NT2/D1 (cell line): Measurements from ENCODE around the gene WASHC4.

ENCODE experiments used
- SUZ12 ChIP-seq: IDR thresholded peaks from 2 replicates; pipeline ENCODE4 v1.6.1; 2011; ENCODE audit not compliant: insufficient read length, insufficient read depth; ENCODE audit errors: extremely low read depth
- ZNF274 ChIP-seq: IDR thresholded peaks from 2 replicates; pipeline ENCODE4 v1.6.1; 2011; ENCODE audit warnings: mild to moderate bottlenecking, low read depth, low read length

DNA sequence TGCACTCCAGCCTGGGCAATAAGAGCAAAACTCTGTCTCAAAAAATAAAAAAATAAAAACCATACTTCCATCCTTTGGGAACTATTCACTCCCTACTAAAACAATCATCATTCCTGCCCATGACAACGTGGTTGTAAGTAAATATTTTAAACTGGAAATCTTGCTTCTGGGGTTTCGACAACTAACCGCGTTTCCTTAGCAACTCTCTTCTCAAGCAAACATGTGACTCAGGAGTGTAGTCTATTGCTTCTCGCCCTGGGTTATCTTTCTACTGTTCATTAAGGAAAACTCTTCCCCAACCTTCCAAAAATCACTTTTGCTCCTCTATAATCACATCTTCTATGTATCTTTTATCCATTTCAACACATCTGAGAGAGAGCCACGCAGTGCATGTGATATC is 106.6 kb downstream of the WASHC4 start:
- no peak for TF ChIP-seq ZNF274
- TF ChIP-seq SUZ12 = no peak
